LNCAP (cell line): Measurements from ENCODE around the gene ATP6V0B.

ENCODE experiments used
- CTCF ChIP-seq: fragments of 450-650 bp; IDR thresholded peaks from 2 replicates; pipeline ENCODE4 v1.5.1; 2017; ENCODE audit warnings: mild to moderate bottlenecking

ATP6V0B gene

DNA sequence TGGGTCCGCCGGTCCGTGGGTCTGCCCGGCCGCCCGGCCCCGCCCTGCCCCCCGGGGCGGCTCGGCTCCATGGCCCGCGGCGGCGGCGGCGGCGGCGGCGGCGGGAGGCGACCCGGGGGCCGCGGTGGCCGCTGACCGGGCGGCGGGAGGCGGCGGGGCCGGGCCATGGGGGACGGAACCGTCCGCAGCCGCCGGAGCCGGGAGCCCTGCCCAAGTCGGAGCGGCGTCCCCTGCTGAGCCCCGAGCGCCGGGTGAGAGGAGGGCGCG lies 4.4 kb downstream of the ATP6V0B start:
- no peak for TF ChIP-seq CTCF

- TF ChIP-seq CTCF, result no peak
These were observed 4.9 kb downstream of the ATP6V0B start for GRCh38 chr1:43979528-43980254.

DNA sequence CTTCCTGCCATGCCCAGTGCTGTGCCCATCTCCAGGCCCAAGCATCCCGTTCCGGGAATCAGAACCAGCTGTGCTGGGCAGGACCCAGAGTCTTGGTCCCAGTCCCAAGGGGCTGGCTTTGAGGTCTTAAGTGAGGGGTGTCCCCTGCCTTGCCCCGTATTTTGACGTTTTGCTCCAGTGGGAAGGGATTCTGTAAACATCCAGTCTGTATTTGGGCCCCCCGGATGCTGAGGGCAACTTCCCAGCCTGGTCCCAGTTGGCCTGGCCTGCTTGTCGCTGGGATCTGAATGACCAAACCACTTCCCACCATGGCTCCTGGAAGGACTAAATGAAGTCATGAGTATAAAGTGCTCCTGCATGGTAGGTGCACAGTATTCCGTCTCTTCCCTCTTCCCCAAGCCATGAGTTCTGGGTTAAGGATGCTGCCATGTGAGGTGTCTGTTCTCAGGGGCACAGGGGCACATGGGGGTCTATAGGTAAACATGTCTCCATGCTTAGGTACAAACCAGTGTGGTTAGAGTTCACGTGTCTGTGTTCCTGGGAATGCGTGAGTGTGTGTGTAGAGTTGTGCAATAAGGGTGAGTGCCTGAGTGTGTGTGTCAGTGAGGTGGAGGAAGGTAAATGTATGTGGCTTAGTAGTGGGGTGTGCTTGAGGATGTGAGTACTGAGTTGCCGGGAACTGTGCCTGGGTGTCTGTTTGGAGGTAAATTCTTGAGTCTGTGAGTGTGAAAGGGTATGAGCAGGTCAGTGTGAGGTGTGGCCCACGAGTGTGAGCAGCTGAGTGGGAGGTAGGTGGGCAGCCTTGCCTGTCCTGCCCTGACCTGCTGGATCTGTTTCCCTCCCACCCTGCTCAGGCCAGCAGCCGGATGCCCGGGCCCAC lies 5.7 kb downstream of the ATP6V0B start:
- no peak for TF ChIP-seq CTCF

- no peak for TF ChIP-seq CTCF
These were observed 6.4 kb downstream of the ATP6V0B start for GRCh38 chr1:43981135-43981491.

DNA sequence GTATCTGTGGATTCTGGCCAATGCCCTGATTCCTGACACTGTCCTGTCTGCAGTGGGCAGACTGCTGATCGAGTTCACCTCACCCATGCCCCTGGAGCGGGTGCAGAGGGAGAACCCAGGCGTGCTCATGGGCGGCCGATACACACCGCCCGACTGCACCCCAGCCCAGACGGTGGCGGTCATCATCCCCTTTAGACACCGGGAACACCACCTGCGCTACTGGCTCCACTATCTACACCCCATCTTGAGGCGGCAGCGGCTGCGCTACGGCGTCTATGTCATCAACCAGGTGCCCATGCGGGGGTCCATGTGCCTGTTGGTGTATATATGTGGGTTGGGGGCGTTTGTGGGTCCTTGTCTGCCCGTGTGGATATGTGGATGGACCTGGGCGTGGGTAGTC lies 6.9 kb downstream of the ATP6V0B start:
- no peak for TF ChIP-seq CTCF

DNA sequence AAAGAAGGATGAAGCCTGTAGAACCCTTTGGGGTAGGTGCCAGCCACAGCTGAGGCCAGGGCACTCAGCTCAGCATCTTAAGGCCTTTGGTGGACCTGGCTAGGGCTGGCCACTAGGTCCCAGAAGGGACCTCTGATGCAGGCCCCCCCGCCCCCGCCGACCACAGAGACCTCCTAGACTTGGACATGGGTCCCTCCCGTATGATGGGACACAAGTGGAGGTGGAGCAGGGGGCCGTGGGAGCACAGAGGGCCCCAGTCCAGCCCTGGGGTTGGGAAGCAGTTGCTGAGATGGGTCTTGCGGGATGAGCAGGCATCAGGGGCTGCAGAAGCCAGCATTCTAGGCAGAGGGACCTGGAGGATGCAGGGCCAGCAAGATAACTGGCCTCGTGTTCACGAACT lies 7.5 kb downstream of the ATP6V0B start:
- TF ChIP-seq CTCF, result no peak

- TF ChIP-seq CTCF, result no peak
These were observed 8.0 kb downstream of the ATP6V0B start for GRCh38 chr1:43982808-43983207.
